K562 (cell line): Measurements from ENCODE around the gene BNIP5. TPM values are rescaled to one million over a fixed set of nuclear protein-coding genes. Genes with fewer than 3 reads are reported as not detected.

ENCODE experiments used
- CHD2 ChIP-seq: IDR thresholded peaks from 2 replicates; pipeline ENCODE4 v1.6.1; 2011; ENCODE audit warnings: low read depth, low read length
- DNMT1 ChIP-seq: fragments of 450-650 bp; IDR thresholded peaks from 2 replicates; pipeline ENCODE4 v1.6.1; 2016; ENCODE audit warnings: antibody characterized with exemption, mild to moderate bottlenecking
- DPF2 ChIP-seq: fragments of 450-650 bp; IDR thresholded peaks from 2 replicates; pipeline ENCODE4 v1.6.1; 2016
- ELF1 ChIP-seq: fragments of 200-800 bp; sonication (Bioruptor generic); IDR thresholded peaks from 2 replicates; pipeline ENCODE4 v1.6.1; 2016; ENCODE audit warnings: missing genetic modification characterization, missing compliant biosample characterization
- EP400 ChIP-seq: fragments of 450-650 bp; IDR thresholded peaks from 2 replicates; pipeline ENCODE4 v1.6.1; 2017; ENCODE audit warnings: antibody characterized with exemption, mild to moderate bottlenecking, moderate library complexity
- FOXK1 ChIP-seq: sonication (generic); formaldehyde crosslinking; IDR thresholded peaks from 2 replicates; pipeline ENCODE4 v1.8.0; 2022; ENCODE audit warnings: missing genetic modification reagents, mild to moderate bottlenecking, borderline replicate concordance
- HSF4 ChIP-seq: fragments of 250-450 bp; sonication (Bioruptor Pico); IDR thresholded peaks from 2 replicates; pipeline ENCODE4 v2.1.2; 2022; ENCODE audit warnings: mild to moderate bottlenecking, moderate library complexity, borderline replicate concordance
- RFX1 ChIP-seq: fragments of 450-650 bp; IDR thresholded peaks from 2 replicates; pipeline ENCODE4 v1.6.1; 2016; ENCODE audit warnings: mild to moderate bottlenecking, moderate library complexity
- ZNF165 ChIP-seq: fragments of 250-450 bp; sonication (Bioruptor Pico); IDR thresholded peaks from 2 replicates; pipeline ENCODE4 v1.4.0; 2020; ENCODE audit warnings: borderline replicate concordance
- ZNF197 ChIP-seq: fragments of 200-800 bp; sonication (Bioruptor generic); IDR thresholded peaks from 2 replicates; pipeline ENCODE4 v1.6.1; 2016; ENCODE audit warnings: low read depth, missing genetic modification characterization, missing compliant biosample characterization
- ZNF347 ChIP-seq: fragments of 450-650 bp; formaldehyde crosslinking; IDR thresholded peaks from 2 replicates; pipeline ENCODE4 v1.4.0; 2020; ENCODE audit warnings: low read depth, mild to moderate bottlenecking, moderate library complexity
- ZNF766 ChIP-seq: fragments of 200-800 bp; sonication (Bioruptor generic); conservative IDR thresholded peaks from 2 replicates; pipeline ENCODE4 v1.6.1; 2016; ENCODE audit warnings: missing genetic modification characterization, missing compliant biosample characterization
- polyA plus RNA-seq, 8 experiments: library from polyadenylated mRNA; depleted of rRNA in 4 of 8; stranded (reverse) in 5 of 8; unstranded in 3 of 8; fragments of >200 nt; fragmentation: Nextera tagmentation in 2 of 8; fragmentation: Illumina TruSeq in 1 of 8; extraction: Ambion mirVana in 2 of 8; extraction: Trizol in 1 of 8; gene quantifications; 2 replicates each; pipeline versions ENCODE4 v1.2.1 to v1.2.3, GENCODE V29; 2011 to 2014; ENCODE audit warnings: inconsistent platforms in 1 of 8, missing spikeins in 1 of 8
- total RNA-seq, 7 experiments: library from RNA; depleted of rRNA in 6 of 7; stranded (reverse); fragments of >200 nt in 6 of 7; fragmentation: Illumina TruSeq in 2 of 7; extraction: Trizol in 2 of 7; gene quantifications; 2 replicates each; pipeline versions ENCODE4 v1.2.1 to v1.2.3, GENCODE V29; 2011 to 2021; ENCODE audit warnings: low replicate concordance in 1 of 7
- TF ChIP-seq, protein P1 (sequence below): fragments of 450-650 bp; formaldehyde crosslinking; IDR thresholded peaks from 2 replicates; pipeline ENCODE4 v1.4.0; 2020; ENCODE audit warnings: mild to moderate bottlenecking, moderate library complexity
- TF ChIP-seq, protein P2 (sequence below): fragments of 250-450 bp; sonication (Bioruptor Pico); IDR thresholded peaks from 2 replicates; pipeline ENCODE4 v1.4.0; 2020; ENCODE audit warnings: mild to moderate bottlenecking, moderate library complexity
- TF ChIP-seq, protein P3 (sequence below): IDR thresholded peaks from 2 replicates; pipeline ENCODE4 v1.6.1; 2011; ENCODE audit warnings: borderline replicate concordance, low read depth, mild to moderate bottlenecking, moderate library complexity, low read length; ENCODE audit not compliant: insufficient read depth, poor library complexity, severe bottlenecking
- TF ChIP-seq, protein P4 (sequence below): sonication (generic); formaldehyde crosslinking; IDR thresholded peaks from 2 replicates; pipeline ENCODE4 v1.4.0; 2020; ENCODE audit warnings: mild to moderate bottlenecking, missing genetic modification reagents

Gene BNIP5
- total and polyA plus RNA-seq, 9 of the 15 experiments (the other 6 are each of a cell fraction or from before 2014, with no cell fraction given), result not detected

DNA sequence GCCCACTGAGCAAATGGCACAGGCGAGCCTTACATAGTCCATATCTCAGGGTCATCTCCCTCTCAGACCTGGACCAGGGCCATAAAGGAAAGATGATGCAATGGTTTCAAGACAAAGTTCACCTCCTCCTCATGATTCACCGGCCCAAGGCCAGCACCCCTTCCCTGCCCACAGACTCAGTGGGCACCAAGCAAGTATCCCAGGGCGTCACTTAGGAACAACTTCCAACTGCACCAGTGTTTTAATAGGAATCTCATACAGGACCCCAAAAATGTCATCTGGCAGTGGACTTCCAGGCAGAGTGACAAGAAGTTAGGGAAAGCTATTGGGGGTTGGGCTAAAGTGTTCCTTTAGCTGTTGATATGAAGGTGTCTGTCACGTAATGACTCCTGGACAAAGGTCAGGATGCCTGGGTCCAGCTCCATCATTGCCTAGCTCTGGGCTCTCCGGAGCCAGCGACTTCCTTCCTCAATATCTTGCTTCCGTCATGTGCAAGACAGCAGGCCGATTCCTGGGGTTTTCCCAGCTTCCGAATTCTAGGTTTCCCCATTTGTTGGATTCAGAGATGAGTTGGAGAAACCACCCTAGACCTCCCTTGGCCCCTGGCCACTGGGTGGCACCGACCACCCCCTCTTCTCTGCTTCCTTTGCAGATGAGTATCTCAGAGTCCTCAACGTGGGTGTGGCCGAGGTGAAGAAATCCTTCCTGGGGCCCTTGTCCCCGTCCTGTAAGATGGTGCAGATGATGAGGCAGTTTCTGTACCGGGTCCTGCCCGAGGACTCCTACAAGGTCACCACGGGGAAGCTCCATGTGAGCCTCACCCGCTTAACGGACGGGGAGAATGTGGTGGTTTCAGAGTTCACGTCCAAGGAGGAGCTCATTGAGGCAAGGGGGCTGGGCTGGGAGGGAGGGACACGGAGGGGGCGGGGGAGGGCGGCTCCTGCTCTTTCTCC, 45.7 kb downstream of the BNIP5 start (continued):
- TF ChIP-seq ZNF766 (CRISPR knock-in tag), result peak; percentile 71
- TF ChIP-seq, protein P1, sequence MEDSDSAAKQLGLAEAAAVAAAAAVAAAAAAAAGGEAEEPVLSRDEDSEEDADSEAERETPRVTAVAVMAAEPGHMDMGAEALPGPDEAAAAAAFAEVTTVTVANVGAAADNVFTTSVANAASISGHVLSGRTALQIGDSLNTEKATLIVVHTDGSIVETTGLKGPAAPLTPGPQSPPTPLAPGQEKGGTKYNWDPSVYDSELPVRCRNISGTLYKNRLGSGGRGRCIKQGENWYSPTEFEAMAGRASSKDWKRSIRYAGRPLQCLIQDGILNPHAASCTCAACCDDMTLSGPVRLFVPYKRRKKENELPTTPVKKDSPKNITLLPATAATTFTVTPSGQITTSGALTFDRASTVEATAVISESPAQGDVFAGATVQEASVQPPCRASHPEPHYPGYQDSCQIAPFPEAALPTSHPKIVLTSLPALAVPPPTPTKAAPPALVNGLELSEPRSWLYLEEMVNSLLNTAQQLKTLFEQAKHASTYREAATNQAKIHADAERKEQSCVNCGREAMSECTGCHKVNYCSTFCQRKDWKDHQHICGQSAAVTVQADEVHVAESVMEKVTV (CRISPR knock-in tag), result no peak
- no peak for TF ChIP-seq CHD2
- TF ChIP-seq DPF2, result peak; percentile 64
- TF ChIP-seq FOXK1 (CRISPR knock-in tag), result no peak
- TF ChIP-seq, protein P2, sequence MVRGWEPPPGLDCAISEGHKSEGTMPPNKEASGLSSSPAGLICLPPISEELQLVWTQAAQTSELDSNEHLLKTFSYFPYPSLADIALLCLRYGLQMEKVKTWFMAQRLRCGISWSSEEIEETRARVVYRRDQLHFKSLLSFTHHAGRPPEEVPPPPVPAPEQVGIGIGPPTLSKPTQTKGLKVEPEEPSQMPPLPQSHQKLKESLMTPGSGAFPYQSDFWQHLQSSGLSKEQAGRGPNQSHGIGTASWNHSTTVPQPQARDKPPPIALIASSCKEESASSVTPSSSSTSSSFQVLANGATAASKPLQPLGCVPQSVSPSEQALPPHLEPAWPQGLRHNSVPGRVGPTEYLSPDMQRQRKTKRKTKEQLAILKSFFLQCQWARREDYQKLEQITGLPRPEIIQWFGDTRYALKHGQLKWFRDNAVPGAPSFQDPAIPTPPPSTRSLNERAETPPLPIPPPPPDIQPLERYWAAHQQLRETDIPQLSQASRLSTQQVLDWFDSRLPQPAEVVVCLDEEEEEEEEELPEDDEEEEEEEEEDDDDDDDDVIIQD (CRISPR knock-in tag), result no peak
- peak; percentile 59 for TF ChIP-seq EP400
- no peak for TF ChIP-seq ZNF197 (CRISPR knock-in tag)
- TF ChIP-seq, protein P3, sequence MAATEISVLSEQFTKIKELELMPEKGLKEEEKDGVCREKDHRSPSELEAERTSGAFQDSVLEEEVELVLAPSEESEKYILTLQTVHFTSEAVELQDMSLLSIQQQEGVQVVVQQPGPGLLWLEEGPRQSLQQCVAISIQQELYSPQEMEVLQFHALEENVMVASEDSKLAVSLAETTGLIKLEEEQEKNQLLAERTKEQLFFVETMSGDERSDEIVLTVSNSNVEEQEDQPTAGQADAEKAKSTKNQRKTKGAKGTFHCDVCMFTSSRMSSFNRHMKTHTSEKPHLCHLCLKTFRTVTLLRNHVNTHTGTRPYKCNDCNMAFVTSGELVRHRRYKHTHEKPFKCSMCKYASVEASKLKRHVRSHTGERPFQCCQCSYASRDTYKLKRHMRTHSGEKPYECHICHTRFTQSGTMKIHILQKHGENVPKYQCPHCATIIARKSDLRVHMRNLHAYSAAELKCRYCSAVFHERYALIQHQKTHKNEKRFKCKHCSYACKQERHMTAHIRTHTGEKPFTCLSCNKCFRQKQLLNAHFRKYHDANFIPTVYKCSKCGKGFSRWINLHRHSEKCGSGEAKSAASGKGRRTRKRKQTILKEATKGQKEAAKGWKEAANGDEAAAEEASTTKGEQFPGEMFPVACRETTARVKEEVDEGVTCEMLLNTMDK, result no peak
- TF ChIP-seq RFX1, result no peak
- TF ChIP-seq HSF4, result no peak
- no peak for TF ChIP-seq ZNF165 (CRISPR knock-in tag)
- no peak for TF ChIP-seq DNMT1
- TF ChIP-seq ZNF347 (CRISPR knock-in tag), result no peak
- no peak for TF ChIP-seq ELF1 (tag)
- TF ChIP-seq, protein P4, sequence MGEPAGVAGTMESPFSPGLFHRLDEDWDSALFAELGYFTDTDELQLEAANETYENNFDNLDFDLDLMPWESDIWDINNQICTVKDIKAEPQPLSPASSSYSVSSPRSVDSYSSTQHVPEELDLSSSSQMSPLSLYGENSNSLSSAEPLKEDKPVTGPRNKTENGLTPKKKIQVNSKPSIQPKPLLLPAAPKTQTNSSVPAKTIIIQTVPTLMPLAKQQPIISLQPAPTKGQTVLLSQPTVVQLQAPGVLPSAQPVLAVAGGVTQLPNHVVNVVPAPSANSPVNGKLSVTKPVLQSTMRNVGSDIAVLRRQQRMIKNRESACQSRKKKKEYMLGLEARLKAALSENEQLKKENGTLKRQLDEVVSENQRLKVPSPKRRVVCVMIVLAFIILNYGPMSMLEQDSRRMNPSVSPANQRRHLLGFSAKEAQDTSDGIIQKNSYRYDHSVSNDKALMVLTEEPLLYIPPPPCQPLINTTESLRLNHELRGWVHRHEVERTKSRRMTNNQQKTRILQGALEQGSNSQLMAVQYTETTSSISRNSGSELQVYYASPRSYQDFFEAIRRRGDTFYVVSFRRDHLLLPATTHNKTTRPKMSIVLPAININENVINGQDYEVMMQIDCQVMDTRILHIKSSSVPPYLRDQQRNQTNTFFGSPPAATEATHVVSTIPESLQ (CRISPR knock-in tag), result no peak
